NCI-H2081 treated with DMSO at 0.1 percent for 48 hours (cell line): ENCODE measurements around the gene GRIK2.
A peak's percentile ranks its signal among the peaks of the same experiment; 100 is the strongest.

Experiments used
- DNase-seq: peaks from one replicate; lab custom pipeline; 2025; lab: John Stamatoyannopoulos, UW

The GRIK2 gene

DNA sequence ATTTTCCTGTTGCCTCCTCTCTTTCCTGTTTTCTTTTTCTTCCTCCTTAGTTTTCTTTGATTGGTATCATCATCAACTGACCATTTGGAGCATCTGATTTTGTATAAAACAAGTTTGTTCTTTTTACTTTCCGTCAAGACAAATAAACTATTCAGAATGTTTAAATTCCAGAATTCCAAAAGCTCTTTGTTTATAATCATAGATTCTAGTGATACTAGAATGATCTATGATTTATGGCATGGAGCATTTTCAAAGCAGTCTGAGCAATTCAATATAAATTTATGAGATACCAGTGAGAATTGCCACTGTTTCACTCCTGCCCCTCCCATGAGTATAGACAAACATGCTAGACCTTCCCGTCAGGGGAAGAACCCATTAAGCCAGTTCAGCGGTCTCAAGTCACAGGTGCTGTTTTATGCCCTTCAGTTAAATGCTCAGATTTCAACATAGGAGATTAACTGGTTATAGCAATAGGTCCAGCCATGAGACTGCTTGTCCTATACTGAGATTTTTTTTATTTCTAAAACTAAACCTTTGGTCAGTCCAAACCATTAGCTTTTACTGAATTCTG, 60.7 kb downstream of the GRIK2 start:
- DNase-seq = no peak

DNA sequence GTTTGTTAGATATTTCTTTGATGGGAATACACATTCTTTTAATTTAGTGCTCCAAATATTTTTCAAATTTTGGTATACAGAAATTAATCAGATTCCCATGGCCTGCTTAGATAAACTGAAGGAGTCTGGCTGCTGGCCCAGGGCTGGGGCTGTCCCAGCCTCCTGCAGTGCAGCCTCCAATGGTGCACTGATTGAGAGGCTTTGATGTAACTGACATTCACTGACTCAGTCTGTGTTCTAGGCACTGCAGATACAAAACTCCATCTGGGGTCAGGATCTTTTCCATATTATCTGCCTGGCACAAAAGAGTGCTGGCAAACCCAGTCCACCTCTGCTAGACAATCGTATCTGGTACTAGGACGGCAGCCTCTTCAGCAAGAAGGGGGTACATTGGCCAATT, 64.8 kb downstream of the GRIK2 start:
- DNase-seq = no peak

DNA sequence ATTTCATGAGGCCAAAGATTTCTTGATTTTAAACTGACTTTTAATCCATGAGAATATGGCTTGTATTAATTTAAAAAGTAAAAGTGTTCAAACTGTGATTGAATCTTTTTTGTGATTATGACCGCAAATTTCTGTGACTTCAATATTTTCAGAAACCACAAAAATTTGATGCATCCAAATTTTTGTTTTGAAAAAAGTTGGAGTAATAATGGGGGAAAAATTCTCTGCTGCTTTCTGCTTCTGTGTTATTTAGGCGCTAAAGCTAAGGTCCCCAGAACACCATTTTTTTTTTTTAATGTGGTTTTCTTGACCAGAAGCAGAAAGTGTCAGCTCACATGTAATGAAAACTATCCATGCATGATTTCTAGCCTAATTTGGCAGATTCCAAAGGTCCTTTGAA, 65.3 kb downstream of the GRIK2 start:
- DNase-seq = no peak

DNA sequence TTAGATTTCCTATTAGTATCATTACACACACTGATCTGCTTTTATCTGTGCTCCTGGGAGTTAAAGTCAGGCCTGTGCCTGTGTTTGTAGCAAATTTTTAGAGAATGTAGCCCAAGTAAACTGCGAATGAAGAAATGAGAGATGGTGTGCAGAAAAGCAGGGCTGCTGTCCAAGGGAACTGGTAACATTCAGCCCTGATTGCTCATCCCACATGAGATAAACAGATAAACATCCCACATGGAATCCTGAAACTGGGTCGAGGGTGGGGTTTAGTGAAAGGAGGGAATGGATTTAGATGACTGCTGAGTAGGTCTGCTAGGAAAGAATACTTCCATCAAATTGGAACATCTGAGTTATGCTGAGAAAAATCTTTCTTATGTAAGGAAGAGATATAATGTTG, 69.1 kb downstream of the GRIK2 start:
- no peak for DNase-seq

DNA sequence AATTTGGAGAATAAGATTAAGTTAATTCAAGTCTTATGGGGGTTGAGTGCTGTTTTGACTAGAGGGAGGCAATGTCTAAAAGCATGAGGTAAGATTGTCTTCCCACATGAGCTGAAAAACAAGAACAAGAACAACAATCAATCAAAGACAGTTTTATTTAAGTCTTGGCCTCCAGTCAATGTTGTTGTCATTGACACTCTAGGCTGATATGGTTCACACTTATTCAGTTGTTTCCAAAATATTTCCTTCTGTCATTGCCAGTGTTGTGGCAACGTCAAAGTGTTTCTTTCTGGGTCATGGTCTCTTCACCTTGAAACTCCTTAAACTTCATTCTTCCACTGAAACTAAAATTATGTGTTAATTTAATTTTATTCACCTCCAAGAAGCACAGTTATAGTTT, 72.4 kb downstream of the GRIK2 start:
- no peak for DNase-seq

DNA sequence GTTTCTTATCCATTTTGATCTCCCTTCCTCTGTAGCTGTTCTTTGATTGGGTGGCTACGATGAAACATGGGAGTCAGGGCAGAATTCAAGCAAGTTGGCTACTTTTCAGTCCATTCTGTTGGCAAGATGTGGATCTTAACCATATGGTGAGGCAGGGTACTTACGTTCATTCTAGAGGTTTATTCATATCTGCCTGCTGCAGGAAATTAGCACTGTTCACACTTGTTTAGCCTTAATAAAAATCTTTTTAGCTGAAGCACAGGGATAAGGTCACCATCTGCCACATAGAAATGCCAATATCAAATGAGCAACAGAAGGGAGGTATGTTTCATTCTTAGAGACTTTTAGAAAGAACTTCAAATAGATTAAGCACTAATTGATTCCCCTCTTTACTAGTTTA, 83.9 kb downstream of the GRIK2 start:
- DNase-seq = no peak

DNA sequence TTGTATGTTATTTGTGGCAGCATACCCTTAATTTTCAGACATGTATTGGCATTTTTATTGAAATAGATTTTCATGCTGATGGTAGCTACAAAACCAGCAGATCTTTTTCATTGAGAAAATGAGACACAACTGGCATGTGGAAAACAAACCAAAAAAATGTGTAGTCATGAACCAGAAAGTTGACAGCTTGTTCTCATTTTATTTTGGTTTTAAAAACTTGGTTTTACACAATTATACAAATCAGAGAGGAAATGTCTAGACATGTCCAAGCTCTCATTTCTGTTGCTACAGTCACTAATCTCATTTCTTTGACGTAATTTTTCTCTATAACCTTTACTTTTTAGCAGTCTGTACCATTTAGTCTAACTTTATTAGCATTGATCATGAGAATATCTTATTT, 85.4 kb downstream of the GRIK2 start:
- no peak for DNase-seq

DNA sequence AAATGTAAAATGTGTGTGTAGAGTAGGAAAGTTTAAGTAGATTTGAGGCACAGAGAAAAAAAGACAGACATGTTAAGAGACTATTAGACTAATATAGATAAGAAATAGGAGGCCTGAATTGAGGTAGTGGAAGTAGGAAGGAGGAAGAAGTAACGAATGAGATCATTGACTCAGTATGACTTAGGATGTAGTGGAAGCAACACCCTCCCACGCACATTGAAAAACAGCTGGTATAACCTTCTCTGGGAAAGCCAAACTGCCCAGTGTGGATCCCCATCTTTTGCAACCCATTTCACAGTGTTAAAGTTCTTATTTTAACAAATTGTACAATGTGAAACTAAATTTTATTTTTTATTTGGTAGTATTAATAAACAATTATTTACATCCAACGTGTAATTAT, 89.1 kb downstream of the GRIK2 start:
- no peak for DNase-seq

DNA sequence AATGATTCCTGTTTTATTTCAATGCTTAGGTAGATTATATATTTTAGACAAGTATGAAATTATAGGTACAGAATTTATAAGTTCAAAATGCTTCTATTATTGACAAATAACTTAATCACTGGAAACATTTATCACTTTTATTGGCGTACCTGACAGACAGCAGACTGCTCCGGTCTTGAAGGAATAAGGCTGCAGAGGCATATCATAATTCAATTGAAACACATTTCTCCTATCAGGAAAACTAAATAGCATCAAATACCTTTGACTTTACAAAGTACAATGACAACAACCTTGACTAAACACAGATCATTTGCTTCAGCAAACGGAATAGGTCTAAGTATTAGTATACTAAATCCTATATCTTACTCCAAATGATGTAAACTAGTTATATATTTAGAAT, 91.3 kb downstream of the GRIK2 start:
- DNase-seq = no peak

DNA sequence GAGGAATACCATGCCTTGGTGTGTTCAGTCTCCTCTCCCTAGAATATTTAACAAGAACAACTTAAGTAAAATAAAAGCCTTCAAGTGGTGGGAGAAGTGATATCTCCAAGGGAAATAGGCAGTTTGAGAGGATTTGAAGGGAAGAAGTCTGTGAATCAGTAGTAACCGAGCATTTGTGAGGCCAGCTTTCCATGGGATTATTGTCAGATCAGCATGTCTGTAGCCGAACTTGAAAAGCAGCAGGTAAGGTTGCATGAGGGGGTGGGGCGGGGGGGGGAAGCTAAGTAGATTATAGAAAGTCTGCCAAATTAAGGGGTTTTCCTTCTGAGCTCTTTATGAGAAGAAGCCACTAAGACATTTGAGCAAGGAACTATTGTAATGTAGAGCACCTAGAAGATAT, 92.6 kb downstream of the GRIK2 start:
- DNase-seq = no peak

DNA sequence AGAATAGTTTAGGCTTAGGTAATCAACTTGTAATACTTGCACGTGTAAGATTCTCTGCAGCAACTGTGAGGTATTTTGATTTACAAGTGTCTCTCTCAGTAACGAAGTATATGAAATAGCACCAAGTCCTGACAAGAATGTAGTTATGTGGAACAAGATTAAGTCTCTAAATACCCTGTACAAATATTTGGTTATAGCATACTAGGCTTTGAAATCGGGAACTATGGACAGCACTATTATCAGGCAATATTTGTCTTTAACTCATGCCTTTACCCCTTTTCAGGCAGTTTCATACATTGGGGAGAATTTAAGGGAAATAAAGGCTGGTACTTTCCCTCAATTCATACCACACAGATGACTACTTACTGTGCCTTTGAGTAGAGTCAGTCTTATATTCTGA, 93.2 kb downstream of the GRIK2 start:
- no peak for DNase-seq

DNA sequence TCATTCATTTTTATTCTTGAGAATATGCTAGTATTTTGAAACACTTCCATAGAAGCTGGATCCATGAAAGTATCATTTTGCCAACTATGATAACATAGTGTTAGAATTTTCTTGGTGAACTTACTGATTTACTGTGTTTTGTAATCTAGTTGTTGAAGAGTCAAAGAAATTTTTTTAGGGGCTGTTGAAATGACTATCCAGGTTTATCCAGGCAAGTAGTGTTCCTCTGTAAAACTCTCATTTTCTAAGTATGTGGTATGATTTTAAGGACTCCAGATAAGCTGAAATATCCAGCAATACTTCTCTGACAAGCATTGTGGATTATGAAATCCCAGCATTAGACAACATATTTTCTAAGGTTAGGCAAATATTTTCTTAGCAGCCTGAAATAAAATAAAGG, 95.9 kb downstream of the GRIK2 start:
- DNase-seq = no peak

DNA sequence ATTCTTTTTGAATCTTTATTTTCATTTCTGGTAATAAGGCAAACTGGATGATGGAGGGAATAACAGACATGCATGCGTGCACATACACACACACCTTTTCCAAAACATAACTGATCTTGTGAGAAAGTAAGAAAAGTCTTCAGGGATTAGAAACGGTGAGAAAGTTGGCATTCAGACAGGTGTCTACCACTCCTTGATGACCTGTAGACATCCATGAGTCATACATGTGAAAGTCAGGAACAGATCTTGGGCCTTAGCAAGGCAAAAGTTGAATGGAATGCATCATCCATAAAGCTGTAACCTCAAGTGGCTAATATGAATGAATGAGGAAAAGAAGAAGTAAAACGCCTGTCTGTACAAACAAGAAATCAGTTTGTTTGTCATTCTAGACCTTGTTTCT, 97.3 kb downstream of the GRIK2 start:
- no peak for DNase-seq

DNA sequence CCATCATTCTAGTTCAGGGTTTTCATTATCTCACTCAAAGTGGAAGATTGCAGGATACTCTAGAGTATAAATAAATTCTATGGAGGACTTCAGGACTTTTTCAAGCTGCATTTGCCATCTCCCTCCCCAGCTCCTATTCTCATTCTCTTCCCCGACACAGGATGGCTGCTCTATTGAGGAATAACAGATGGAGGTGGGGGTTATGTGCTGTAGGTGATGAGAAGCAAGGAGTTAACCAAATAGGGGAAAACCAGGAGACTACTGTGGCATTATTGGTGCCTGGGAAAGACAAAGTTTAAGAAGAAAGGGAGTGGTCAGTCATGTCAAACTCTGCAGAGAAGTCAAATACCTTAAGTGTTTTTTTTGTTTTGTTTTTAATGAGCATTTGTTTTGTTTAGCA, 109.3 kb downstream of the GRIK2 start:
- DNase-seq = no peak

DNA sequence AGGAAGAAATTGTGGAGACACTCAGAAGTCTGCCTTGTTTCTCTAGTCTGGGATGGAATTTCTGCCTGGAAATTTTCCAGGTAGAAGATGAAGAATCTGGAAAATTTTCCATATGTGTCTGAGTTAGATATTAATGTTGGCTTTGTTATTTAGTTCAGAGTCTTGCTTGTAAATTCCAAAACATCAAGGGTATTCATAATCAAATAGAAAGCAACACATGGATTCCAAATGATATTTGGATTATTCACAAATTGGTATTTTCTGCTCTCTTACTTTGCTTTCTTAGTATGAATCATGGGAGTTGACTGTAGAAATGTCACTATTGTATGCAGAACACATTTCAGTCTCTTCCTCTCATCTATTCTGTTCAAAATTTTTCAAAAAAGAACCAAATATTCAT, 116.0 kb downstream of the GRIK2 start:
- DNase-seq = no peak

DNA sequence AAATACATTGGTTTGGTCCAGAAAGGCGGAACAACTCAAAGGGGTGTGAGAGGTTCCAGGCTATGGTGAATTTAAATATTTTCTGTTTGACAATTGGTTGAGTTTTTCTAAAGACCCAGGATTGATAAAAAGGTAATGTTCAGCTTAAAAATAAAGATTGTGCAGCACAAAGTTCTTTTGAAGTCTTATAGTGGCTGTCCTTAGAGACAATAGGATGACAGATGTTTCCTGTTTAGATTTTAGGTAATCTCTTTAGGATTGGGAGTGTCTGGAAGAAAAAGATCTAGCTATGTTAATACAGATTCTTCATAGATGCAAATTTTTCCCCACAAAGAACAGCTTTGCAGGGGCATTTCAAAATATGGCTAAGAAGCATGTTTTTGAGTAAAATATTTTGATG, 119.7 kb downstream of the GRIK2 start:
- DNase-seq = no peak

DNA sequence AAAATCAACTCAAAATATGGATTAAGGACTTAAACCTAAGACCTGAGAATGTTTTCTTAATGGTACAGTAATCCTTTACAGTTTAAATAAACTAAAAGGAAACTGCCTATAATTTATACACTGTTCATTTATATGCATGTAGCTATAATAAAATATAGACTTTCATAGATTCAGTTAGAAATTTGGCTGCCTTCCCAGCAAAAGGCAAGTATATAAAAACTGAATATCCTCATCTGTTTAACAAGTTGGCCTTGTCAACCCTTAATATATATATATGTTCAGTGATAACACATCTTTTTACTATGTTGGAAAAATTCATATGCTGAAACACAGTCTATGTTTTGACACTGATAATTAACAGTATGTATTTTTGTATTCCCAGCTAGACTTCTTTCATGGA, 123.1 kb downstream of the GRIK2 start:
- DNase-seq = peak; percentile 44

DNA sequence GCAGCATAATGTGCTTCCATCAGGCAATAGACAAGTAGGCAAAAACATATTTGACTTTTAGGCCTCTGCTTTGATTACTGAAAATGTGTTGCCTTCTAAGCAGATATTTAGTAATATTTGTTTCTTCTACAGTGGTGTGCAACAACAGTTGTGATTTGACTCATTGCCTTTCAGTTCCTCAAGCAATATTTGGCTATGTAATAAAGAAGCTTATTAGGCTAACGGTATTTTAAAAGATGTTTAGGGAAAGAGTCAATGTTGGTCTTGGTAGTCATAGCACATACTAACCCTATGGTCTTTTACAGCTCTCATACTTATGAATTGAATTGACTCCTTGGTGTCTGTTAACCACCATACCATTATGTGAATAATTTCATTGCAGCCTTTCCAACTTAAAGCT, 124.1 kb downstream of the GRIK2 start:
- DNase-seq = no peak

DNA sequence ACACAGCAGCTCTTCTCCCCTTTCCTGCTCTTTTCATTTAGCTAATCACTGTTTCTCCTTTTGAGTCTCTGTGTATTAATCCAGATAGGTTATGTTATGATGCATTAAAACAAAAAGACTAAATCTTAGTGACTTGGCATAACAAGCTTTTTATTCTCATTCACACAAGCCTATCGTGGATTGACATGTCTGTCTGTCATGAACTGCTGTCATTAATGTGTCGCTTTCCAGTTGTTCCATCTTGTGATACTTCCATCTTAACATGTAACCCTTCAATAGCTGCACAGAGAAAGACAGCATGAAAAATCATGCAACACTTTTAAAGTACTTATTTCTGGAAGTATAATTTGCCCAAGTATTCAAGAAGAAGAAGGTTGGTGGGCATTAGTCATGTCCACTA, 128.7 kb downstream of the GRIK2 start:
- no peak for DNase-seq

DNA sequence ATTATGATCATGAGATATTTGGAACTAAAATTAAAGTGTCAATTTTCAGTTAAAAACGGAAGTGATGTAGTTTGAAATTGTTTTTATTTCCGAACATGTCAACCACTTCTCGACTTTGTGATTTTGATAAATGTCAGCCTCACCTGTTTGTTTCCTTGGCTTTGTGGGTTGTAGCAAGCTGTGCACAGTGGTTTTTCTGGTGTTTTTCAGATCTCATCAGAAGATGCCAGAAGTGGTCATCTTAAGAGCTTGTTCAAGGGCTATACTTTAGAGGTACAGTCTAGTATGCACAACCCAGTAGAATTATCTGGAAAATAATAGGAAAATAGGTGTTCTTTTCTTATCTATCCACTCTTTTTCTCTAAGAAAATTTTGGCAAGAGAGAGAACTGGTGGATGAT, 134.0 kb downstream of the GRIK2 start:
- no peak for DNase-seq

DNA sequence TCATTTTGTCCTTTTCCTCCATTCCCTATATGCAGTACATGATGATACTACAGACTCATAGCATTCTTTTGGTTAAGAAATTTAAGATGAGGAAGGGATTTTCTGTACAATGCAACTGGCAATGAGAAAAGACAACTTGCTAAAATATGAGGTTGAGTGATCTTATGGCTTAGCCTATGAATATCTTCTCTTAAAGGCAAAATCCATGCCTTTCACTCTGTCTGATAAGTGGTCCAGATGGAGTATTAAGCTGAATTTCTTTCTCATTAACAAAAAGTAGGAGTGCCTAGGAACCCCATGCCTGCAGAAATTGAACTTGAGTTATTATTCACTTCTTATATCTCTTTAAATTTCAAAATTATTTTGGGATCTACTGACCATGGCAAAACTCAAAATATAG, 135.3 kb downstream of the GRIK2 start:
- no peak for DNase-seq

DNA sequence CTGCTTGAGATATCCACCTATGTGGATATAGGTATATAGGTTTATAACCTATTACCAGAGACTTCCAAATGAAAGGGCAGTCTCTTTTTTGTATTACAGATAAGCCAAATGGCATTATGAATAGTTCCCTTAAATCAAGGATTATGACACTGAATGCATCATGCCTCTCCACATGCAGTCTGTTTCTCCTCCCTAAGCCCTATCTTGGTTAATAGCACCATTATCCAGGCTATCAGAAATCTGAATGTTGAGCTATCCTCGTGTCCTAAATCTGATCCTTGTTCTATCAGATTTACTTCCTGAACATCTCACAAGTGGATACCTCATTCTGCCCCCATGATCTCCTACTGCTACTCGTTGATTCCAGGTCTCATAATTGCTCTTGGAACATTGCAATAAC, 138.0 kb downstream of the GRIK2 start:
- DNase-seq = no peak

DNA sequence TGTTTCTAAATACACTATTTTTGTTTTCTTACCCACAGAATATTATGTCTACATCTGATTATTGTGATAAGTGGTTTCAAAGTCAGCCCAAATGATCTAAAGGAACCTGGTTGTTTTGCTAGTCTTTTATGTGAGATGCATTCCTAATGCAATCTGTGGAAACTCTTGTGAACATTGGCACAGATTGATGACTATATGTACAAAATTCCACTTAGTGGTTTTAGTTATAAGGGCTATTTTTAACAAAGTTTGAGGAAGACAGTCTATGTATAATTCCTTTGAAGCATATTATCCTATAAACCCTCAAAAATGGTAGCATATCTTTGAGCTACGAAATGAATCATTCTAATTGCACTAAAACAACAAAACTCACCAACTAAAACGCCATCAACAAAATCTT, 140.9 kb downstream of the GRIK2 start:
- DNase-seq = no peak

DNA sequence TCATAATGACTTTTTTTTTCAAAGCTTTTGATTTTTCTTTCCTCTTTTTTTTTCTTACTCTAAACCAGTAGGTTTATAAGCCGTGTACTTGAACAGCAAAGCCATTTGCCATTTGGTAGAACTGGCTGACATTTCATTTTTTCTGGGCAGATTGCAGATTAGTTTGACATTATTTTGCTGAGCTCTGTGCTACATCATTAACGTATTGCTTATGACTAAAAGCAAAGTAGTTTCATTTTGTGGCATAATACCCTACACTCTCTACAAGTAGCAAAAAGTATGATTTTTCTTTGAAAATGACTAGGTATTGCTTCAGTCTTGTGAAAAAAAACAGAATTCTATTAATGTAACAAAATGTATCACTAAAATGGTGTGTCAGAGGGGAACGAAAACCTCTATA, 141.3 kb downstream of the GRIK2 start:
- DNase-seq = no peak

DNA sequence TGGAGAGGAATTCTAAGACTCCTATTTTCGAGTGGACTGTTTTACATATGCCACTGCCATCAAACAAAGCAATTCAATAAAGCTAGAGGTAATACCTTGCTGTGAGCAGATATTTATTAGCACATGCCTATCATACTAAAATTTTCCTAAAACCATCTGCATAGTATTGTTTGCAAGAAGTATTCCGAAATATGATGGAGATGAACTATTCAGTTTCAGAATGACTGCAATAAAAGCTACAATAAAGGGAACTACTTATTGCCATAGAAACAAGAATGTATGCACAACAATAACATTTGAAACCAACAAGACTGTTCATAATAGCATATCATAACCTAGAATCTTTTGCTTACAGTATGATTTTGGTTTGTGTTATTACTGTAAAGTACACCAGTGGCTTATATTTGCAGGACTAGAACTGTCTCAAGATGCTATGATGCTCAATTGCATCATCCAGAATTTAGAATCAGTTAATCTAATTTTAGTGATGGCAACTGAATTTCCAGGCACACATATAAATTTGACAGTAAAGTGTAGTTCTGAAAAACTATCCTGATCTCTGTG, 144.3 kb downstream of the GRIK2 start:
- no peak for DNase-seq
